Liver (tissue), 9 donors: Measurements from ENCODE around the gene SCPEP1. TPM values are rescaled to one million over a fixed set of nuclear protein-coding genes. Genes with fewer than 3 reads are reported as not detected.

Experiments used
- DNase-seq: peaks from one replicate; pipeline ENCODE4 v3.0.0-alpha.2; 2017; ENCODE audit warnings: low spot score
- H3K27ac ChIP-seq, 2 donors: one replicate each; pipeline ENCODE4 v1.7.0; 2013; ENCODE audit warnings: inconsistent platforms in 2 of 2, low read length in 2 of 2, control low read depth in 1 of 2, low read depth in 1 of 2, mild to moderate bottlenecking in 1 of 2
- H3K27me3 ChIP-seq, 4 donors: one replicate each; pipeline versions ENCODE4 v1.6.1 to v1.7.0; 2013; ENCODE audit warnings: low read length in 3 of 4, inconsistent platforms in 1 of 4, mild to moderate bottlenecking in 1 of 4, moderate library complexity in 1 of 4; ENCODE audit not compliant: control insufficient read depth in 4 of 4, insufficient read depth in 4 of 4
- H3K36me3 ChIP-seq, 4 donors: one replicate each; pipeline versions ENCODE4 v1.6.1 to v1.7.0; 2013; ENCODE audit warnings: low read length in 3 of 4, mild to moderate bottlenecking in 3 of 4, low read depth in 1 of 4, moderate library complexity in 1 of 4; ENCODE audit not compliant: control insufficient read depth in 4 of 4, insufficient read depth in 3 of 4
- H3K4me1 ChIP-seq, 4 donors: one replicate each; pipeline versions ENCODE4 v1.6.1 to v1.7.0; 2013; ENCODE audit warnings: low read length in 3 of 4, mild to moderate bottlenecking in 3 of 4, moderate library complexity in 1 of 4; ENCODE audit not compliant: control insufficient read depth in 4 of 4, insufficient read depth in 4 of 4
- H3K4me3 ChIP-seq, 3 donors: one replicate each; pipeline versions ENCODE4 v1.6.1 to v1.7.0; 2013; ENCODE audit warnings: low read length in 3 of 3, control low read depth in 1 of 3, low read depth in 1 of 3, mild to moderate bottlenecking in 1 of 3
- H3K9ac ChIP-seq, 2 donors: one replicate each; pipeline ENCODE4 v1.7.0; 2013; ENCODE audit warnings: low read length in 2 of 2, mild to moderate bottlenecking in 2 of 2, moderate library complexity in 2 of 2, control low read depth in 1 of 2, low read depth in 1 of 2
- H3K9me3 ChIP-seq, 4 donors: one replicate each; pipeline versions ENCODE4 v1.6.1 to v1.7.0; 2013; ENCODE audit warnings: low read length in 3 of 4; ENCODE audit not compliant: control insufficient read depth in 4 of 4
- ATF3 ChIP-seq: IDR thresholded peaks from 2 replicates; pipeline ENCODE4 v1.6.1; 2016; ENCODE audit warnings: antibody characterized with exemption
- CTCF ChIP-seq: fragments of 150-350 bp; IDR thresholded peaks from 2 replicates; pipeline ENCODE4 v1.5.1; 2017; ENCODE audit warnings: improper control_type of control experiment, low read depth, low read length; ENCODE audit not compliant: missing input control
- EGR1 ChIP-seq, 2 donors: IDR thresholded peaks; 2 replicates each; pipeline ENCODE4 v1.6.1; 2016 to 2018; ENCODE audit warnings: antibody characterized with exemption in 2 of 2, low read depth in 2 of 2
- FOXA2 ChIP-seq: IDR thresholded peaks from 2 replicates; pipeline ENCODE4 v1.6.1; 2016; ENCODE audit warnings: antibody characterized with exemption
- GABPA ChIP-seq, 2 donors: IDR thresholded peaks in 1 of 2; conservative IDR thresholded peaks in 1 of 2; 2 replicates each; pipeline ENCODE4 v1.6.1; 2016; ENCODE audit warnings: antibody characterized with exemption in 2 of 2, mild to moderate bottlenecking in 1 of 2, moderate library complexity in 1 of 2
- HNF4A ChIP-seq, 2 donors: conservative IDR thresholded peaks; 2 replicates each; pipeline ENCODE4 v1.6.1; 2016; ENCODE audit warnings: antibody characterized with exemption in 2 of 2, mild to moderate bottlenecking in 2 of 2
- NR2F2 ChIP-seq: IDR thresholded peaks from 2 replicates; pipeline ENCODE4 v1.6.1; 2016; ENCODE audit warnings: antibody characterized with exemption
- SP1 ChIP-seq: IDR thresholded peaks from 2 replicates; pipeline ENCODE4 v1.6.1; 2018; ENCODE audit warnings: antibody characterized with exemption, mild to moderate bottlenecking
- TAF1 ChIP-seq: conservative IDR thresholded peaks from 2 replicates; pipeline ENCODE4 v1.6.1; 2016; ENCODE audit warnings: antibody characterized with exemption, mild to moderate bottlenecking
- YY1 ChIP-seq: IDR thresholded peaks from 2 replicates; pipeline ENCODE4 v1.6.1; 2016; ENCODE audit warnings: antibody characterized with exemption, mild to moderate bottlenecking
- WGBS: extraction: QIAGEN DNeasy Blood & Tissue Kit; methylation state at CpG from one replicate; pipeline ENCODE4 v1.1.7; 2013; 5-methylcytosine and 5-hydroxymethylcytosine counted together
- polyA plus RNA-seq, 2 donors: library from polyadenylated mRNA; stranded (reverse) in 1 of 2; unstranded in 1 of 2; fragments of 200-250 nt in 1 of 2; fragments of >200 nt in 1 of 2; fragmentation: Nextera tagmentation in 1 of 2; extraction: Ambion mirVana in 1 of 2; gene quantifications; one replicate each; pipeline versions ENCODE4 v1.2.1 to v1.2.3, GENCODE V29; 2013 to 2015
- total RNA-seq, 2 donors: library from RNA; depleted of rRNA; stranded (reverse); fragments of >200 nt; gene quantifications; one replicate each; pipeline ENCODE4 v1.2.3, GENCODE V29; 2014
- TF ChIP-seq, protein P1 (sequence below): IDR thresholded peaks from 2 replicates; pipeline ENCODE4 v1.6.1; 2016; ENCODE audit warnings: antibody characterized with exemption, mild to moderate bottlenecking
- donor health status: healthy.
- donor health status: healthy.
- donor health status: healthy.
- donor health status: healthy.
- donor health status: healthy.

SCPEP1 gene
- total and polyA plus RNA-seq, 4 donors: 15.7 to 29.3 (median 28.2) TPM

DNA sequence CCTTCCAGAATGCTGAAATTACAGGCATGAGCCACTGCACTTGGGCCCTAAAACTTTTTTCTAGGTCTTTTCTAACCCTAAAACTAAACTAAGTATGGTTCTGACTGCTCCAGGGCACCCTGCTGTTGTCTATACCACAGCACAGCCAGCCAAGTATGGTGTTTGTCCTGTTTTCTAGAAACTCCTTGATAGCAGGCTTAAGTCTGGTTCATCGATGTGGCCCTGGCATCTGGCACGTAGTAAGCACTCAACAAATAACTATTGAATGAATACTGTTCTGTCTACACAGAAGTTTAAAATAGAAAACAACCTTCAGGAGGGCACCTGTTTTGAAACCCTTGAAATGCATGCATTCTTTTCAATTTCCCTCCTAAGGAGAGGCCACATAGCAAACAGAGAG lies 62.6 kb downstream of the SCPEP1 start:
- H3K27me3 ChIP-seq: peaks cover 0 to 2% (median 0%) of the 10 kb centered on the region in 4 donors
- DNase-seq: no peak

DNA sequence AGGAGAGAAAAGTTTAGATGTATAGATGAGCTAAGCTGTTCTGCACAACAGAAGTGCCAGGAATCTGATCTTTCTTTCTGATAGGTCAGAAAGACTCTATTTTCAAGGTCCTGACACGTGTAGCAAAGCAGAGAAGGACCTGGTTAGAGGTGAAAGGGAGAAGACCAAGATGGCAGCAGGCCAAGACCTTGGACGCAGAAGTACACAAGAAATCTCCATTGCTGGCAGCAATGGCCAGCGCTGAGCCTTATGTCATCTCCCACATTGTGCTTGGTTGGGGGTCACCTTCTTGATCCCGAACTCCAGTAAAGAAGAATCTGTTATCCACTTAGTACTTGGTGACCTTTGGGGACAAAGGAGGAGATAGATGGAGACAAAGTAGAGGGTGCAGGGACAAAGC lies 65.3 kb downstream of the SCPEP1 start:
- H3K4me1 ChIP-seq: peaks cover 0 to 14% (median 9%) of the 10 kb centered on the region in 4 donors
- DNase-seq: no peak

More for the DNA sequence above, 62.6 kb downstream of the SCPEP1 start:
- Histone ChIP-seq H3K4me1 (peaks cover 8 to 17% (median 14%) of the 10 kb centered on the region in 4 donors), H3K9me3 (no peaks in the 10 kb centered on the region), H3K4me3 (no peak overlapping the region), H3K36me3 (no peaks in the 10 kb centered on the region), H3K9ac (no peak overlapping the region), H3K27ac (no peak overlapping the region)
- TF ChIP-seq FOXA2: no peak
- WGBS: 85% methylated on average over 2 of the region's 2 CpGs

More for the DNA sequence above, 65.3 kb downstream of the SCPEP1 start:
- Histone ChIP-seq H3K4me3 (no peak overlapping the region), H3K9me3 (no peaks in the 10 kb centered on the region), H3K27ac (no peak overlapping the region), H3K9ac (no peak overlapping the region), H3K36me3 (no peaks in the 10 kb centered on the region), H3K27me3 (peaks cover 0 to 2% (median 1%) of the 10 kb centered on the region in 4 donors)
- TF ChIP-seq HNF4A (conservative IDR thresholded peaks at IDR 0.05) (no peak), EGR1 (IDR thresholded peaks at IDR 0.05; ENCODE audit: low read depth in 2 of 2) (no peak), TAF1 (no peak), SP1 (no peak), GABPA (IDR thresholded peaks at IDR 0.05 in 1 of 2, conservative IDR thresholded peaks at IDR 0.05 in 1 of 2) (no peak), YY1 (no peak), ATF3 (no peak), NR2F2 (no peak), FOXA2 (no peak), CTCF (no peak)
- TF ChIP-seq, protein P1, sequence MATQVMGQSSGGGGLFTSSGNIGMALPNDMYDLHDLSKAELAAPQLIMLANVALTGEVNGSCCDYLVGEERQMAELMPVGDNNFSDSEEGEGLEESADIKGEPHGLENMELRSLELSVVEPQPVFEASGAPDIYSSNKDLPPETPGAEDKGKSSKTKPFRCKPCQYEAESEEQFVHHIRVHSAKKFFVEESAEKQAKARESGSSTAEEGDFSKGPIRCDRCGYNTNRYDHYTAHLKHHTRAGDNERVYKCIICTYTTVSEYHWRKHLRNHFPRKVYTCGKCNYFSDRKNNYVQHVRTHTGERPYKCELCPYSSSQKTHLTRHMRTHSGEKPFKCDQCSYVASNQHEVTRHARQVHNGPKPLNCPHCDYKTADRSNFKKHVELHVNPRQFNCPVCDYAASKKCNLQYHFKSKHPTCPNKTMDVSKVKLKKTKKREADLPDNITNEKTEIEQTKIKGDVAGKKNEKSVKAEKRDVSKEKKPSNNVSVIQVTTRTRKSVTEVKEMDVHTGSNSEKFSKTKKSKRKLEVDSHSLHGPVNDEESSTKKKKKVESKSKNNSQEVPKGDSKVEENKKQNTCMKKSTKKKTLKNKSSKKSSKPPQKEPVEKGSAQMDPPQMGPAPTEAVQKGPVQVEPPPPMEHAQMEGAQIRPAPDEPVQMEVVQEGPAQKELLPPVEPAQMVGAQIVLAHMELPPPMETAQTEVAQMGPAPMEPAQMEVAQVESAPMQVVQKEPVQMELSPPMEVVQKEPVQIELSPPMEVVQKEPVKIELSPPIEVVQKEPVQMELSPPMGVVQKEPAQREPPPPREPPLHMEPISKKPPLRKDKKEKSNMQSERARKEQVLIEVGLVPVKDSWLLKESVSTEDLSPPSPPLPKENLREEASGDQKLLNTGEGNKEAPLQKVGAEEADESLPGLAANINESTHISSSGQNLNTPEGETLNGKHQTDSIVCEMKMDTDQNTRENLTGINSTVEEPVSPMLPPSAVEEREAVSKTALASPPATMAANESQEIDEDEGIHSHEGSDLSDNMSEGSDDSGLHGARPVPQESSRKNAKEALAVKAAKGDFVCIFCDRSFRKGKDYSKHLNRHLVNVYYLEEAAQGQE: no peak
- WGBS: 82% methylated on average over 4 of the region's 4 CpGs
